Activated T-helper 17 cell treated with anti-CD3 and anti-CD28 coated beads, Interleukin-2, amount 50 U/mL, for 72 hours (primary cell): ENCODE data around the gene IL32. TPM values are rescaled to one million over a fixed set of nuclear protein-coding genes. Genes with fewer than 3 reads are reported as not detected.
"Not testable (repeated sequence)": the region's sequence is repeated elsewhere in the genome, so short reads cannot be mapped to it uniquely, and the experiment has no call there.

Source experiments
- ATAC-seq: fragments of 150-1000 bp; cut with Tn5 transposase; replicated peaks from 2 replicates; pipeline ENCODE4 v1.10.0; 2021; ENCODE audit warnings: mild to moderate bottlenecking, moderate library complexity
- H3K27ac Mint-ChIP-seq: one replicate; pipeline ENCODE4 v1.8.0; 2022; ENCODE audit warnings: mixed read lengths
- H3K27me3 Mint-ChIP-seq: one replicate; pipeline ENCODE4 v1.8.0; 2022; ENCODE audit warnings: mixed read lengths
- H3K36me3 Mint-ChIP-seq: one replicate; pipeline ENCODE4 v1.8.0; 2022; ENCODE audit warnings: low read depth, mild to moderate bottlenecking, mixed read lengths
- H3K4me1 Mint-ChIP-seq: one replicate; pipeline ENCODE4 v1.8.0; 2022; ENCODE audit warnings: mixed read lengths
- H3K4me3 Mint-ChIP-seq: one replicate; pipeline ENCODE4 v1.8.0; 2022; ENCODE audit warnings: mild to moderate bottlenecking, mixed read lengths
- H3K9me3 Mint-ChIP-seq: one replicate; pipeline ENCODE4 v1.8.0; 2022; ENCODE audit warnings: mixed read lengths
- total RNA-seq, 2 donors: library from RNA; stranded (reverse); gene quantifications; one replicate each; pipeline ENCODE4 v1.2.3, GENCODE V29; 2022

IL32 gene
- total RNA-seq, 2 donors from 2014 or later = 3,603 to 3,666 TPM

DNA sequence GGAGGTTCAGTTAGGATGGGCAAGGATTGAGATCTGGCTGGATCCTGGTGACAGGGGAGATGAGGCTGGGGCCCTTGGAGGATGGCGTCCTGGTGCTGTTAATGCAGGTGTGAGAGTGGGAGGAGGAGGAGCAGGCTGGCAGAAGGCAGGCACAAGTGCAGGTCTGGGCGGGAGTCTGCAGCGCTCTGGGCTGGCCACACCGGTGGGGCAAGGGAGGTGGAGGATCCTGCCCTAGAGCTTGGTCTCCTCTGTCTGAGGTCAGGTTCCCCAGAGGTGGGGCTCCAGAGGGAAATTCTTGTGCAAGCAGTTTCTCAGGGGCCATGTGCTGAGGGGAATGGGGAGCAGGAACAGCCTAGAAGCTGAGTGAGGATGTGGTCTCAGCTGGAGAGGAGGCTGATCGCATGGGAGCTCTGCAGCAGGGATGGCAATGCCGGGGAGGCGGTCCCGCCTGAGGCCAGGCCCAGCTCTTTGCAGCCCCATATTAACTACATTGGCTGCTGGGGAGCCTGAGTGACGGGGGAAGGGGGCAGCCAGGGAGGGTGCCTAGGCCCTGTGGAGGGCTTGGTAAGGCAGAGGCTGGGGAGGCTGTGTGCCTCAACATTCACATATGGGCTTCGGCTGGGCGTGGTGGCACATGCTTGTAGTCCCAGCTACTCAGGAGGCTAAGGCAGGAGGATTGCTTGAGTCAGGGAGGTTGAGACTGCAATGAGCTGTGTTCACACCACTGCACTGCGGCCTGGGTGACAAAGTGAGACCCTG is 12.7 kb upstream of the IL32 start:
- not testable (repeated sequence) for H3K9me3 Mint-ChIP-seq
- peaks cover 39% of the 10 kb centered on the region for H3K36me3 Mint-ChIP-seq
- peaks cover 31% of the 10 kb centered on the region for H3K4me1 Mint-ChIP-seq

DNA sequence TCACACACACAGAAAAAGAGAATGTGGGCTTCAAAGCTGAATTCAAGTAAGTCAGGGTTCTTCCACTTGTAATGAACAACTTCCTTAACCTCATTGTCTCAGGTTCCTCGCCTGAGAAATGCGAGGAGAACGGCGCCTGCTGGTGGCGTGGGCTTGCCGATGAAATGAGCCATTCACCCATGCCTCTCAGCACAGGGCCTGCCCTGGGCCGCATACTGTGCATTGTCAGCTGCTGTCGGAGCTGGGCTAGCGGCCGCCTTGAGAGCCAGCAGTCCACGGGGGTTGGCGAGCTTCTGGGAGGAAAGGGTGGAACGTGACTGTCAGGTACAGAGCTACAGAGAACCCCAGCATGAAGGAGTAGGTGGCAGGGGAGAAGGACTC is 12.1 kb upstream of the IL32 start:
- not testable (repeated sequence) for ATAC-seq, H3K4me3 Mint-ChIP-seq
- H3K4me1 Mint-ChIP-seq = peaks cover 31% of the 10 kb centered on the region

More for the DNA sequence above, 12.7 kb upstream of the IL32 start:
- H3K27ac Mint-ChIP-seq, H3K4me3 Mint-ChIP-seq, H3K27me3 Mint-ChIP-seq: not testable (repeated sequence)
- peak; percentile 69 for ATAC-seq

DNA sequence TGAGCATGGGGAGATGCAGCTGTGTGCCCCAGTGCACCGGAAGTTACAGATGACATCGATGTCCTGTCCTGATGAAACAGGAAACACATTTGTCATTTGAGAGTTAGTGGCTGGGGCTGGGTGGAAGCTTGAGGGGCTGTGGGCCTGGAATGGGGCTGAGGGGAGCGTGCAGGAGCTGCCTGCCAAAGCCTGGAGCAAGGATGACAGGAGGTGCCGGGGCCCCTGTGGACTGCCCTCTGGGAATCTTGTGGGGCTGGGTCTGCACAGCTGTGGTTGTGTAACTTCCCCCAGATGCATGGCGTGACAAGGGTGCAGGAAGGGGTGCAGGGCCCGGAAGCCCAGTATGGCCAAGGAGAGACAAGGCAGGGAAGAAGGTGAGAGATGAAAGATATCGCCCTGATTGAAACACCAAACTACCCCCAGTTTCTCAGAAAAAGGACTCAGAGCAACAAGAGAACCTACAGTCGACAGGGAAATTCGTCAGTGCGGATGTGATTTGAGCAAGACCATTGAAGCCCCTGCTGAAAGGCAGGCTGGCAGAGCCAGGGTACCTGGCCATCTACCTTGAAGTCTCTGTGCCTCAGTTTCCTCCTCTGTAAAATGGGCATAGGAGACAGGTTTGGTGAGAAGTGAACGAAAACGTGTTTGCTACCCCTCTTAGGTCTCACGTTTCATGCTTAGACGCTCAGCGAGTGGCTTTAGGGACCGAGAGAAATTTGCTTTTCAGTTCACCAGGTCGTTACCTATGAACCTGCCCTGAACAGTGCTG is 10.3 kb upstream of the IL32 start:
- Mint-ChIP-seq H3K4me3 (peak overlapping the region; percentile 88), H3K9me3 (no peaks in the 10 kb centered on the region), H3K36me3 (peaks cover 54% of the 10 kb centered on the region), H3K4me1 (peaks cover 37% of the 10 kb centered on the region), H3K27ac (peak overlapping the region; percentile 26), H3K27me3 (no peaks in the 10 kb centered on the region)
- ATAC-seq = no peak

More for the DNA sequence above, 12.1 kb upstream of the IL32 start:
- not testable (repeated sequence) for H3K27ac Mint-ChIP-seq, H3K27me3 Mint-ChIP-seq, H3K9me3 Mint-ChIP-seq
- H3K36me3 Mint-ChIP-seq = peaks cover 41% of the 10 kb centered on the region

DNA sequence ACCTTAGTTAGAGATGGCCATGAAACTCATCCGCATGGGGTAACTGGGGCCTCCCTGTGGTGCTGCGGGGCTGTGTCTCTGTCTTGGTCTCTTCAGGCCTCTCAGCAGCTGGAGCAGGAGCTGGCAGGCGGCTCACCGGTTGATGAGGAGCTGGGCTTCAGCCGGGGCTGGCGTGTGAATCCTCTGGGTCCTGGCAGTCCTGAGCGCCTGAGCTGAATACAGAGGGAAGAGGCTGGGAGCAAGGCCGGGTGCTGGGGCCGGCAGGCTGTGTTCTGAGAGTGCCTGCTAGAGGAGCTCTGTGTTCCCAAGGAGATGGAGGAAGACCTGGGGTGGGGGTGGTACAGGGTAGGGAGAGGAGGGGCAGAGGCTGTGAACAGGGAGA is 9.7 kb upstream of the IL32 start:
- Mint-ChIP-seq H3K4me3 (peak overlapping the region; percentile 88), H3K36me3 (peaks cover 54% of the 10 kb centered on the region), H3K4me1 (peaks cover 43% of the 10 kb centered on the region)
- not testable (repeated sequence) for ATAC-seq, H3K9me3 Mint-ChIP-seq, H3K27ac Mint-ChIP-seq, H3K27me3 Mint-ChIP-seq

DNA sequence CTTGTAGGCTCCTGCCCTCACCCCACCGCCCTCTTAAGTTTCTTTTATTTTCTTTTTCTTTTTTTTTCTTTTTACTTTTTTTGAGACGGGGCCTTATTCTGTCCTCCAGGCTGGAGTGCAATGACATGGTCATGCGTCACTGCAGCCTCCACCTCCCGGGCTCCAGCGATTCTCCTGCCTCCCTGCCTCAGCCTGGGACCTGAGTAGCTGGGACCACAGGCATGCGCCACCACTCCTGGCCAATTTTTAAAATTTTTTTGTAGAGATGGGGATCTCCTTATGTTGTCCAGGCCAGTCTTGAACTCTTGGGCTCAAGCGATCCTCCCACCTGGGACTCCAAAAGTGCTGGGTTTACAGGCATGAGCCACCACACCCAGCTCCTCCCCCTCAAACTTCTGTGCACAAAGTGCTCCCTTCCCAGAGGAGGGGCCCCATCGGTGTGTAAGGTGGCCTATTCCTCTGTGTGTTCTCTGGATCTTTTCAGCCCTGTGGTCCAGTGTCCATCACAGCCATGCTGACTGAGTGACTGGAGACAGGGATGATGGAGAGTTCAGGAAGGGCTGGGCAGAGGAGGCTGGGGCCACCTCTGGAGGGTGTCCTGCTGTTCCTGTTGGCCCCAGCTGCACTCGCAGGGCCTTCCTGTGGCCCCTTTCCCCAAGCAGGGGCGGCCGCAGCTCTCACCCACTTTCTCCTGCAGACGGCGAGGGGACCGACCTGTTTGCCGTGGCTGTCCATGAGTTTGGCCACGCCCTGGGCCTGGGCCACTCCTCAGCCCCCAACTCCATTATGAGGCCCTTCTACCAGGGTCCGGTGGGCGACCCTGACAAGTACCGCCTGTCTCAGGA is 8.9 kb upstream of the IL32 start:
- H3K27ac Mint-ChIP-seq = no peak overlapping the region
- H3K4me1 Mint-ChIP-seq = peaks cover 44% of the 10 kb centered on the region
- no peaks in the 10 kb centered on the region for H3K9me3 Mint-ChIP-seq
- ATAC-seq = no peak
- peaks cover 54% of the 10 kb centered on the region for H3K36me3 Mint-ChIP-seq
- peak overlapping the region; percentile 88 for H3K4me3 Mint-ChIP-seq
- H3K27me3 Mint-ChIP-seq = no peaks in the 10 kb centered on the region

DNA sequence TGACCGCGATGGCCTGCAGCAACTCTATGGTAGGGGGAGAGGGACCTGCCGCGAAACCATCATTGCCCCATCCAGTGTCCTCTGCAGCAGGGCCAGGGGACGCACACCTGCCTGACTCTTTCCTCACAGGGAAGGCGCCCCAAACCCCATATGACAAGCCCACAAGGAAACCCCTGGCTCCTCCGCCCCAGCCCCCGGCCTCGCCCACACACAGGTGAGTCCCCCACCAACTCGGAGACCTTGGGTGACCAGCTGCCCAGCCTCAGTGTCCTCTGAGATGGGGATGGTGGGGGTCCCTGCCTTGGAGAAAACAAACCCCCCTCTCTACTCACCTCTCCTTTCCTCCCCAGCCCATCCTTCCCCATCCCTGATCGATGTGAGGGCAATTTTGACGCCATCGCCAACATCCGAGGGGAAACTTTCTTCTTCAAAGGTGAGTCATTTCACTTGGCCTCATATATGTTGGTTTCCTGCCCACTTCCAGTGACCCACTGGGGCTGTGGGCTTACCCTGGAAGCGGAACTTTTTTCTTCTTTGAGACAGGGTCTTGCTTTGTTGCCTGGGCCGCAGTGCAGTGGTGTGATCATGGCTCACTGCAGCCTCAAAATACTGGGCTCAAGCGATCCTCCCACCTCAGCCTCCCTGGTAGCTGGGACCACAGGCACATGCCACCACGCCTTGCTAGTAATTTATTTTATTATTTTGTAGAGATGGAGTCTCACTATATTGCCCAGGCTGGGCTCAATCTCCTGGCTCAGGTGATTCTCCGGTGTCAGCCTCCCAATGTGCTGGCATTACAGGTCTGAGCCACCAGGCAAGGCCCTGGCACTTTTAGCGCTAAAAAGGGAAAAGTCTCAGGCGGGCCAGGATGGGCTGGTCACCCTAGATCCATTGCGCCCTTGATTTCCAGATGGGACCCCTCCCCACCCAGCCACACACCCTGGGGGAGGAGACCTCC is 8.0 kb upstream of the IL32 start:
- Mint-ChIP-seq H3K4me1 (peaks cover 42% of the 10 kb centered on the region), H3K27me3 (no peaks in the 10 kb centered on the region), H3K4me3 (peak overlapping the region; percentile 88), H3K27ac (peak overlapping the region; percentile 23), H3K36me3 (peaks cover 54% of the 10 kb centered on the region), H3K9me3 (no peaks in the 10 kb centered on the region)
- ATAC-seq = no peak

DNA sequence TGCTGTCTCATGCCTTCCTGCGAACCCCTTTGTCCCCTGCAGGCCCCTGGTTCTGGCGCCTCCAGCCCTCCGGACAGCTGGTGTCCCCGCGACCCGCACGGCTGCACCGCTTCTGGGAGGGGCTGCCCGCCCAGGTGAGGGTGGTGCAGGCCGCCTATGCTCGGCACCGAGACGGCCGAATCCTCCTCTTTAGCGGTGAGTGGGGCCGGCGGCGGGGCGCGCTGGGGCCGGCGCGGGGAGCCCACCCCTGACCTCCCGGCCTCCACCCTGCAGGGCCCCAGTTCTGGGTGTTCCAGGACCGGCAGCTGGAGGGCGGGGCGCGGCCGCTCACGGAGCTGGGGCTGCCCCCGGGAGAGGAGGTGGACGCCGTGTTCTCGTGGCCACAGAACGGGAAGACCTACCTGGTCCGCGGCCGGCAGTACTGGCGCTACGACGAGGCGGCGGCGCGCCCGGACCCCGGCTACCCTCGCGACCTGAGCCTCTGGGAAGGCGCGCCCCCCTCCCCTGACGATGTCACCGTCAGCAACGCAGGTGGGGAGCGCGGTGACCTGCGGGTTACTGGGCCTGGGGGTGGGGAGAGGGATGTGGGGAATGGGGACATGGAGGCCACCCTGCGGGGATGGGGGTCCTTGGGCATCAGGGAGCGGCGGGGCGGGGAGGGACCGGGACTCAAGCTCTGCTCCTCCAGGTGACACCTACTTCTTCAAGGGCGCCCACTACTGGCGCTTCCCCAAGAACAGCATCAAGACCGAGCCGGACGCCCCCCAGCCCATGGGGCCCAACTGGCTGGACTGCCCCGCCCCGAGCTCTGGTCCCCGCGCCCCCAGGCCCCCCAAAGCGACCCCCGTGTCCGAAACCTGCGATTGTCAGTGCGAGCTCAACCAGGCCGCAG is 7.1 kb upstream of the IL32 start:
- ATAC-seq = peak; percentile 47
- peak overlapping the region; percentile 61 for H3K27ac Mint-ChIP-seq
- H3K4me3 Mint-ChIP-seq = peak overlapping the region; percentile 88
- peaks cover 53% of the 10 kb centered on the region for H3K36me3 Mint-ChIP-seq
- H3K9me3 Mint-ChIP-seq = no peaks in the 10 kb centered on the region
- no peaks in the 10 kb centered on the region for H3K27me3 Mint-ChIP-seq
- peaks cover 42% of the 10 kb centered on the region for H3K4me1 Mint-ChIP-seq

DNA sequence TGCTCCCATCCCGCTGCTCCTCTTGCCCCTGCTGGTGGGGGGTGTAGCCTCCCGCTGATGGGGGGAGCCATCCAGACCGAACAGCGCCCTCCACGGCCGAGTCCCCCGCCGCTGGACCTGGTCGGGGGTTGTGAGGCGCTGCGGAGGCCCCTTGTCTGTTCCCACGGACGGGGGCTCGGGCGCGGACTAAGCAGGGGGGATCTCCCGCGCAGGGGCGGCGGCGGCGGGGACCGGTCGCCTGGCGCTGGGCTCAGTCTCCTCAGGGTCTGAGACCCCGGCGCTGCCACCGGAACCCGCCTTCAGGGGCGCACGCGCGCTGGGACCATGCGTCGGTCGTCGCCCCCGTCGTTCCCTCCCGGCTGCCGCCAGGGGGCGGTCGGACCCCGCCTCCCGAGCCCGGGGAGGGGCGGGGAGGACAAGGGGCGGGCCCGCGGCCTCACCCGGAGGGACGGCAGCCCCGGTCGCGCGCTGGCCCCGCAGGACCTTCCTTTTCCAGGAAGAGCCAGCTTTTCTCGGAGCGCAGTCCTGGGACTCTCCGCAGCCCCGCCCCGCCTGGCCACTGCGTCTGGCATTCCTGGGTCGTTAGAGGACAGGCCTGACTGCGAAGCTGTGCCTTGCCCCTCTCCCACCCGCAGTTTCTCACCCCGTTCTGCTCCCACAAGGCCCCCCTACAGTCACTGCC is 6.3 kb upstream of the IL32 start:
- H3K4me1 Mint-ChIP-seq = peaks cover 40% of the 10 kb centered on the region

DNA sequence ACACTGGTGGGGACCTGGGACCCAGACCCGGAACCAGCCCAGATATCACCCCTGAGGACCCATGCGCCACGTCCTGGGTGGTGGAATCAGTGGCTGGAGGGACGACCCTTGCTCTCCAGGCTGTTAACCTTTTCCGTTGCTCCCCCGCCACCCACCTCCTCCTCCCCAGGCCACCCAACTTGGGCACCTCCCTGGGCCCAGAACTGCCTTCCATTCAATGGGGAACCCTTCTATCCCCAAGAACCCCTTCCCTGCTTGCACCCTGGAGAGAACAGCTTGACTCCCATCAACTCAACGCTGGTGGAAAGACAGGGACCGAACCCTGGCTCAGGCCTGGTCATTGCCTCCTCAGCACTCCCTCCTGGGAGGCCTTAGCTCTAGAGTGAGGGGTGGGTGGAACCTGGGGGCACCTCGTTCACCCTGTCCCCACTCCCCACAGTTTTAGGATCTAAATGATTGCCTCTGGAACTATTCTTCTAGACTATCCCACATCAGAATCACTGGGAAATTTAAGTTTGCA is 5.7 kb upstream of the IL32 start:
- Mint-ChIP-seq H3K36me3 (peaks cover 46% of the 10 kb centered on the region), H3K4me3 (peak overlapping the region; percentile 88), H3K27me3 (no peaks in the 10 kb centered on the region), H3K4me1 (peaks cover 41% of the 10 kb centered on the region), H3K9me3 (no peaks in the 10 kb centered on the region), H3K27ac (peak overlapping the region; percentile 92)
- no peak for ATAC-seq

More for the DNA sequence above, 6.3 kb upstream of the IL32 start:
- peak; percentile 90 for ATAC-seq
- H3K9me3 Mint-ChIP-seq = no peaks in the 10 kb centered on the region
- H3K4me3 Mint-ChIP-seq = peak overlapping the region; percentile 88
- H3K36me3 Mint-ChIP-seq = peaks cover 46% of the 10 kb centered on the region
- no peaks in the 10 kb centered on the region for H3K27me3 Mint-ChIP-seq
- H3K27ac Mint-ChIP-seq = peak overlapping the region; percentile 92

DNA sequence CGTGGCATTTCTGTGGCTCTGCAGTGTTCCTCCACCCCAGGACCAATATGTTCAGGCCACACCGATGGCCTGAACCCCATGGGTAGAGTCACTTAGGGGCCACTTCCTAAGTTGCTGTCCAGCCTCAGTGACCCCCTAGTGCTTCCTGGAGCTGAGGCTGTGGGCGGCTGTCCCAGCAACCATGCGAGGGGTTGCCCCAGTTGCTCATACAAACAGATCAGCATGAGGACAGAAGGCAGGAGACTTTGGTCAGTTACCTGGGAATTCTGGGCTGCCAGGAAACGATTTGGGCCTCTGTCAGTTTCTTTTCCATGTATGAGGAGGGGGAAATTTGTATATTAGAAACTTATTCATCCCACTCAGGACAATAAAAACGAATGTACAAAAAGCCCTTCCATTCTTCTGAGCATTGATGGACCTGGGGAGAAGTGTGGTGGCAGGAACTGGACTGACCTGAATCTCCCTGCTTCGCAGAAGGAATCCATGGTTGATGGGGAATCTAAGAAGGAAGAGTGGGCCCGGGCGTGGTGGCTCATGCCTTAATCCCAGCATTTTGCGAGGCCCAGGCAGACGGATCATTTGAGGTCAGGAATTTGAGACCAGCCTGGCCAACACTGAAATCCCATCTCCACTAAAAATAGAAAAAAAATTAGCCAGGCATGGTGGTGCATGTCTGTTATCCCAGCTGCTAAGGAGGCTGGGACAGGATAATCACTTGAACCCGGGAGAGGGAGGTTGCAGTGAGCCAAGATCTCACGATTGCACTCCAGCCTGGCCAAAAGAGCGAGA is 4.9 kb upstream of the IL32 start:
- no peak for ATAC-seq
- Mint-ChIP-seq H3K9me3 (no peaks in the 10 kb centered on the region), H3K36me3 (peaks cover 45% of the 10 kb centered on the region), H3K27ac (peak overlapping the region; percentile 92), H3K4me1 (peaks cover 34% of the 10 kb centered on the region), H3K27me3 (no peaks in the 10 kb centered on the region), H3K4me3 (peak overlapping the region; percentile 88)

DNA sequence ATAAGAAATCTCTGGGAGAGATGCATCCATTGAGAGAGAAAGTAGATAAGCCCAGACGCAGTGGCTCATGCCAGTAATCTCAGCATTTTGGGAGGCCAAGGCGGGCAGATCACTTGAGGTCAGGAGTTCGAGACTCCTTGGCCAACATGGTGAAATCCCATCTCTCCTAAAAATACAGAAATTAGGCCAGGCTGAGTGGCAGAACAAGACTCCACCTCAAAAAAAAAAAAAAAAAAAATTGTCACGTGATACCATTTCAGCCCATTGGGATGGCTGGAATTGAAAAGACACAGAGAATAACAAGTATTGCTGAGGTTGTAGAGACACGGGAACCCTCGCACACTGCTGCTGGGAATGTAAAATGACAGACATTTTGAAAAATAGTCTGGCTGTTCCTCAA is 2.9 kb upstream of the IL32 start:
- no peaks in the 10 kb centered on the region for H3K27me3 Mint-ChIP-seq
- H3K9me3 Mint-ChIP-seq = no peaks in the 10 kb centered on the region
- H3K36me3 Mint-ChIP-seq = peaks cover 48% of the 10 kb centered on the region
- peak overlapping the region; percentile 100 for H3K4me3 Mint-ChIP-seq
- H3K27ac Mint-ChIP-seq = peak overlapping the region; percentile 99
- no peak for ATAC-seq
- peaks cover 27% of the 10 kb centered on the region for H3K4me1 Mint-ChIP-seq
